ENCODE results near the gene HIP1.
"Not testable (repeated sequence)": the region's sequence is repeated elsewhere in the genome, so short reads cannot be mapped to it uniquely, and the experiment has no call there.

GRCh38 chr7:75788154-75788847 is 49.6 kb upstream of the HIP1 start:
- not testable (repeated sequence) for TF ChIP-seq EZH2phosphoT487 (IDR thresholded peaks at IDR 0.05; ENCODE audit: borderline replicate concordance, low read length); CTCF (conservative IDR thresholded peaks at IDR 0.05; ENCODE audit: low read depth, low read length); EZH2 (IDR thresholded peaks at IDR 0.05; ENCODE audit: low read length, unreplicated experiment)

All from PC-3 (cell line).